SK-N-SH treated with all-trans-retinoic acid at 6 μM for 48 hours (cell line): ENCODE measurements around the gene PCNX3.

Source experiments
- ATAC-seq: fragments of 200-7000 bp; cut with Tn5 transposase; 3 replicates; pipeline ENCODE4 v1.9.1; 2020; ENCODE audit warnings: mild to moderate bottlenecking, moderate library complexity
- ARNTL ChIP-seq: fragments of 450-650 bp; formaldehyde crosslinking; IDR thresholded peaks from 2 replicates; pipeline ENCODE4 v1.5.0; 2020; ENCODE audit warnings: low read depth, mild to moderate bottlenecking, moderate library complexity, borderline replicate concordance
- BACH2 ChIP-seq: fragments of 250-450 bp; sonication (Bioruptor Pico); IDR thresholded peaks from 2 replicates; pipeline ENCODE4 v1.9.0; 2021; ENCODE audit warnings: mild to moderate bottlenecking, borderline replicate concordance
- CREB5 ChIP-seq: fragments of 250-450 bp; sonication (Bioruptor Pico); IDR thresholded peaks from 2 replicates; pipeline ENCODE4 v1.5.1; 2020; ENCODE audit warnings: low read depth, mild to moderate bottlenecking, moderate library complexity
- CSDC2 ChIP-seq: fragments of 250-450 bp; sonication (Bioruptor Pico); IDR thresholded peaks from 2 replicates; pipeline ENCODE4 v1.5.0; 2020; ENCODE audit warnings: mild to moderate bottlenecking, moderate library complexity
- CSRNP3 ChIP-seq: fragments of 250-450 bp; sonication (Bioruptor Pico); IDR thresholded peaks from 2 replicates; pipeline ENCODE4 v1.5.1; 2021; ENCODE audit warnings: mild to moderate bottlenecking, moderate library complexity
- ESRRG ChIP-seq: fragments of 250-450 bp; sonication (Bioruptor Pico); IDR thresholded peaks from 2 replicates; pipeline ENCODE4 v1.6.1; 2021; ENCODE audit warnings: mild to moderate bottlenecking
- GLIS3 ChIP-seq: fragments of 250-450 bp; sonication (Bioruptor Pico); IDR thresholded peaks from 2 replicates; pipeline ENCODE4 v1.5.0; 2020; ENCODE audit warnings: mild to moderate bottlenecking, moderate library complexity
- ISL1 ChIP-seq: fragments of 250-450 bp; sonication (Bioruptor Pico); IDR thresholded peaks from 2 replicates; pipeline ENCODE4 v2.1.2; 2022; ENCODE audit warnings: mild to moderate bottlenecking, moderate library complexity
- OSR1 ChIP-seq: fragments of 250-450 bp; sonication (Bioruptor Pico); IDR thresholded peaks from 2 replicates; pipeline ENCODE4 v1.8.0; 2022; ENCODE audit warnings: moderate library complexity, mild to moderate bottlenecking, inconsistent platforms
- PATZ1 ChIP-seq: fragments of 250-450 bp; sonication (Bioruptor Pico); IDR thresholded peaks from 2 replicates; pipeline ENCODE4 v1.8.0; 2020; ENCODE audit warnings: mild to moderate bottlenecking, moderate library complexity, borderline replicate concordance
- POU6F1 ChIP-seq: fragments of 250-450 bp; sonication (Bioruptor Pico); IDR thresholded peaks from 2 replicates; pipeline ENCODE4 v1.8.0; 2021; ENCODE audit warnings: low read depth, mild to moderate bottlenecking, moderate library complexity, borderline replicate concordance
- PPARA ChIP-seq: fragments of 250-450 bp; sonication (Bioruptor Pico); IDR thresholded peaks from 2 replicates; pipeline ENCODE4 v1.5.0; 2020; ENCODE audit warnings: mild to moderate bottlenecking, borderline replicate concordance
- RARB ChIP-seq: fragments of 250-450 bp; sonication (Bioruptor Pico); IDR thresholded peaks from 2 replicates; pipeline ENCODE4 v1.8.0; 2021; ENCODE audit warnings: mild to moderate bottlenecking, moderate library complexity
- SNAI2 ChIP-seq: fragments of 250-450 bp; sonication (Bioruptor Pico); IDR thresholded peaks from 2 replicates; pipeline ENCODE4 v1.5.0; 2020; ENCODE audit warnings: mild to moderate bottlenecking, moderate library complexity
- TCF4 ChIP-seq: fragments of 250-450 bp; sonication (Bioruptor Pico); IDR thresholded peaks from 2 replicates; pipeline ENCODE4 v1.8.0; 2021; ENCODE audit warnings: mild to moderate bottlenecking, moderate library complexity, borderline replicate concordance
- TOX ChIP-seq: fragments of 250-450 bp; sonication (Bioruptor Pico); IDR thresholded peaks from 2 replicates; pipeline ENCODE4 v1.8.0; 2021; ENCODE audit warnings: mild to moderate bottlenecking, moderate library complexity, borderline replicate concordance
- ZFP3 ChIP-seq: fragments of 250-450 bp; sonication (Bioruptor Pico); IDR thresholded peaks from 2 replicates; pipeline ENCODE4 v1.5.0; 2020; ENCODE audit warnings: mild to moderate bottlenecking, moderate library complexity
- ZFP30 ChIP-seq: fragments of 450-650 bp; formaldehyde crosslinking; IDR thresholded peaks from 2 replicates; pipeline ENCODE4 v1.5.0; 2022; ENCODE audit warnings: mild to moderate bottlenecking, moderate library complexity
- ZNF565 ChIP-seq: fragments of 450-650 bp; formaldehyde crosslinking; conservative IDR thresholded peaks from 2 replicates; pipeline ENCODE4 v1.5.0; 2020; ENCODE audit warnings: low read depth, mild to moderate bottlenecking, moderate library complexity
- ZNF70 ChIP-seq: fragments of 450-650 bp; formaldehyde crosslinking; IDR thresholded peaks from 2 replicates; pipeline ENCODE4 v1.5.0; 2020; ENCODE audit warnings: mild to moderate bottlenecking, moderate library complexity
- ZNF8 ChIP-seq: fragments of 450-650 bp; formaldehyde crosslinking; IDR thresholded peaks from 2 replicates; pipeline ENCODE4 v1.5.0; 2020; ENCODE audit warnings: mild to moderate bottlenecking, moderate library complexity

PCNX3 gene

GRCh38 chr11:65595131-65595530, 20.4 kb upstream of the PCNX3 start:
- TF ChIP-seq ZFP3 (CRISPR knock-in tag): no peak
- no peak for TF ChIP-seq ISL1 (CRISPR knock-in tag)
- no peak for TF ChIP-seq CSDC2
- no peak for TF ChIP-seq BACH2 (CRISPR knock-in tag)
- TF ChIP-seq ESRRG (CRISPR knock-in tag): no peak
- TF ChIP-seq ZNF70 (CRISPR knock-in tag): no peak
- ATAC-seq: peak; percentile 2; the same call in 2 of the 3 replicates

GRCh38 chr11:65595543-65596281, 19.9 kb upstream of the PCNX3 start, which contains the start of gene KCNK7:
Gene KCNK7, minus strand, starts transcription at chr11:65595800. Its CDS starts 28 bp downstream, at chr11:65595772.
- no peak for TF ChIP-seq TCF4
- no peak for TF ChIP-seq ISL1 (CRISPR knock-in tag)
- TF ChIP-seq TOX (CRISPR knock-in tag): no peak
- no peak for TF ChIP-seq ZNF565 (CRISPR knock-in tag)
- TF ChIP-seq ARNTL (CRISPR knock-in tag): no peak
- TF ChIP-seq CREB5 (CRISPR knock-in tag): no peak
- TF ChIP-seq, all 23 proteins: peak for 0
- peak; percentile 34 for ATAC-seq

- TF ChIP-seq ARNTL (CRISPR knock-in tag): no peak
- no peak for TF ChIP-seq ISL1 (CRISPR knock-in tag)
- no peak for TF ChIP-seq ESRRG (CRISPR knock-in tag)
- no peak for TF ChIP-seq RARB (CRISPR knock-in tag)
- TF ChIP-seq POU6F1 (CRISPR knock-in tag): no peak
- no peak for TF ChIP-seq SNAI2
- no peak for TF ChIP-seq CSRNP3 (CRISPR knock-in tag)
- TF ChIP-seq ZFP30 (CRISPR knock-in tag): no peak
- no peak for TF ChIP-seq PPARA (CRISPR knock-in tag)
- no peak for TF ChIP-seq OSR1 (CRISPR knock-in tag)
- TF ChIP-seq ZNF70 (CRISPR knock-in tag): no peak
- no peak for TF ChIP-seq PATZ1 (CRISPR knock-in tag)
- ATAC-seq: no peak
These were observed 19.1 kb upstream of the PCNX3 start for GRCh38 chr11:65596520-65596919.

GRCh38 chr11:65598258-65598699, 17.3 kb upstream of the PCNX3 start:
- TF ChIP-seq ZNF8 (CRISPR knock-in tag): no peak
- no peak for TF ChIP-seq PATZ1 (CRISPR knock-in tag)
- no peak for TF ChIP-seq CREB5 (CRISPR knock-in tag)
- TF ChIP-seq GLIS3: no peak
- no peak for TF ChIP-seq ISL1 (CRISPR knock-in tag)
- no peak for TF ChIP-seq TOX (CRISPR knock-in tag)
- TF ChIP-seq SNAI2: no peak
- no peak for ATAC-seq
